Suppressor macrophage (primary cell): ENCODE results near the gene POLRMT.
"Not testable (repeated sequence)": the region's sequence is repeated elsewhere in the genome, so short reads cannot be mapped to it uniquely, and the experiment has no call there.

Source experiments
- DNase-seq, 4 experiments: peaks; one replicate each; pipeline ENCODE4 v3.0.0-alpha.2; 2020 to 2022

POLRMT gene

DNA sequence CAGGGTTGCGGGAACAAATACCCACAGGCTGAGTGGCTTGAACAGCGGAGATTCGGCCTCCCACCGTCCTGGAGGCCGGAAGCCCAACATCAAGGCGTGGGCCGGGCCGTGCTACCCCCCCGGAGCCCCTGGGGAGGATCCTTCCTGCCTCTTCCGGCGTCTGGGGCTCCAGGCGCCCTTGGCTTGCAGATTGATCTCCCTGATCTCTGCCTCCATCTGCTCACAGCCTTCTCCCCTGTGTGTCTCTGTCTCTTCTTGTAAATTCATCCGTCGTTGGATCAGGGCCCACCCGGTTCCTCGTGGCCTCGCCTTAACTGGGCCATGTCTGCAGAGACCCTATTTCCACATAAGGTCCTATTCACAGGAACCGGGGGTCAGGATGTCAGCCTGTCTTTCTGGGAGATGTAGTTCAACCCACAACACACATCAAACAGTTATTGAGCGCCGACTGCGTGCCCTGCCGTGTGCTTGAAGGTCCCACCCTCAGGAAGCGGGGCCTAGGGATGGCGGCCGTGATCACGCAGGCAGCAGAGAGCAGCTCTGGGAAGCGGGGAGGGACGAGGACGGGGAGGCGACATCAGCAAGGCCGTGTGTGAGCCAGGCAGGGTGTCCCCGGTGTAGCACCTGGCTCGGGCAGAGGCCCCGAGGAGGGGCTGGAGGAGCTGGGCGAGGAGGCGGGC lies 22.4 kb downstream of the POLRMT start:
- DNase-seq = peak in 3 of 4 experiments; percentile 29 to 59 (median 52)

DNA sequence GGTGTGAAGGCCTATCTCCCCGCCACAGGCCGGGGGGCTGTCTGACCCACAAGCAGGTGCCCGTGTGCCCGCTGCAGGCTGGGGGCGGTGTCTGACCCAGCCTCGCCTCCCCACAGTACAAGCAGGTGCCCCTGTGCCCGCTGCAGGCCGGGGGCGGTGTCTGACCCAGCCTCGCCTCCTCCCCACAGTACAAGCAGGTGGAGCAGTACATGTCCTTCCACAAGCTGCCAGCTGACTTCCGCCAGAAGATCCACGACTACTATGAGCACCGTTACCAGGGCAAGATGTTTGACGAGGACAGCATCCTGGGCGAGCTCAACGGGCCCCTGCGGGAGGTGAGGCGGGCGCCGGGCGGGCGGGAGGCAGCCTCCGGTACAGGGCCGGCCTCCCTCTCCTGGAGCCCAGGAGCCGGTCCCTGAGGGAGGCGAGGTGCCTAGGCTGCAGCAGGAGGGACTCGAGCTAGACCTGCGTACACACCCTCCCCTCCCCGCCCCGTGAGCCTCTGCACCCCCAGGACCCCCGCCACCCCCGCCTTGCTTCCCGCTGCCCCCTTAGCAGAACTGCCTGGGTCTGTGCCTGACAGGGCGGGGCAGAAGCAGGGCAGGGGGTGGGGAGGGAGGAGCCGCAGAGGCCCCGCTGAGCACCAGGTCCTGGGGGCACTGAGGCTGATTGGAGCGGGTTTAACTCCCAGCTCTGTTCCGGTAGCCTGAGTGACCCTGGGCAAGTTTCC lies 23.1 kb downstream of the POLRMT start:
- DNase-seq = no peak

DNA sequence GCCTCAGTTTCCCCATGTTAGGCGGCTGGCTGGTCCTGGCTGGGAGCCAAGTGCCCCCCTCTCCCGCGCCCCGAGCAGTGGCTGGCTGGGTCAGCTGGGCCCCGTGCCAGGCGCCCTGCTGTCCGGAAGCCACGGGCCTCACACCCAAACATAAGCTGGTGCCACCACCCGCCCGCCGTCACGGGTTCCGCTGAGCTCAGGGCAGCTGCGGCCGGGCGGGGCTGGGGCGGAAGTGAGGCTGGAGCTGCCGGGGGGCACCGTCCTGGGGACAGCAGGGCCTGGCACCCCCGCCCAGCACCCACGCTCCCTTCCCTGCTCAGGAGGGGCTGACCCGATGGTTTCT lies 24.4 kb downstream of the POLRMT start:
- DNase-seq = peak; percentile 72 to 88 (median 80)

DNA sequence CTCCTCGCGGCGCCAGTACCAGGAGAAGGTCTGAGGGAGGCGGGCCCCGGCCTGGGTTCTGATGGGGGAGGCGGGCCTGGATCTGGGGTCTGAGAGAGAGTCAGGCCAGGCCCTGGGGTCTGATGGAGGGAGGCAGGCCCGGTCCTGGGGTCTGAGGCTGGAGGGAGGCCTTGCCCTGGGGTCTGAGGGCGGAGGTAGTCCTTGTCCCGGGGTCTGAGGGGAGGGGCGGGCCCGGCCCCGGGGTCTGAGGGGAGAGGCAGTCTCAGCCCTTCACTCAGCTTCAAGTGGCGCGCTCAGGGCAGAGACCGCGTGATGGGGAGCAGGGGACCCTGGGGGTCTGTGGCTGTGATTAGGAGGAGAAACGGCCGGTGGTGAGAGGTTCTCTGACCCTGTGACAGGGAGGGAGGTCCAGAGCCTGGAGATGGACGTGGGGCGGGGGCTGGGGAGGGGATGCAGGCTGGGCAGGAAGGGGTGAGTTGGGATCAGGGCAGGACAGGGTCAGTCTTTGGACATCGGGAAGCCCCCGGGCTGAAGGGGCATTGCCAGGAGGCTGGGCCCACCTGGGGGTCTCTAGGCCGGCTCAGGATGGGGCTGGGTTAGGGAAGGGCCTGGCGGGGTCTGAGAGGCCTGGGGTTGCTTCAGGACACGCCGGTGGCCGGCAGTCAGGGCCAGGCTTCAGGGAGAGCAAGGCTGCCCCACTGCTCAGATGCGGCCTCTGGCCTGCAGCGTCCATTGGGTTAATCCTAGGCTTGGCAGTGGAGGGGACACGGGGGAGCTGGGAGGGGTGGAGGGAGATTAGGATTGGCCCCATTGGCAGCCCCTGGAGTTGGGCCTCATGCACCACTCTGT lies 25.0 kb downstream of the POLRMT start:
- no peak for DNase-seq

DNA sequence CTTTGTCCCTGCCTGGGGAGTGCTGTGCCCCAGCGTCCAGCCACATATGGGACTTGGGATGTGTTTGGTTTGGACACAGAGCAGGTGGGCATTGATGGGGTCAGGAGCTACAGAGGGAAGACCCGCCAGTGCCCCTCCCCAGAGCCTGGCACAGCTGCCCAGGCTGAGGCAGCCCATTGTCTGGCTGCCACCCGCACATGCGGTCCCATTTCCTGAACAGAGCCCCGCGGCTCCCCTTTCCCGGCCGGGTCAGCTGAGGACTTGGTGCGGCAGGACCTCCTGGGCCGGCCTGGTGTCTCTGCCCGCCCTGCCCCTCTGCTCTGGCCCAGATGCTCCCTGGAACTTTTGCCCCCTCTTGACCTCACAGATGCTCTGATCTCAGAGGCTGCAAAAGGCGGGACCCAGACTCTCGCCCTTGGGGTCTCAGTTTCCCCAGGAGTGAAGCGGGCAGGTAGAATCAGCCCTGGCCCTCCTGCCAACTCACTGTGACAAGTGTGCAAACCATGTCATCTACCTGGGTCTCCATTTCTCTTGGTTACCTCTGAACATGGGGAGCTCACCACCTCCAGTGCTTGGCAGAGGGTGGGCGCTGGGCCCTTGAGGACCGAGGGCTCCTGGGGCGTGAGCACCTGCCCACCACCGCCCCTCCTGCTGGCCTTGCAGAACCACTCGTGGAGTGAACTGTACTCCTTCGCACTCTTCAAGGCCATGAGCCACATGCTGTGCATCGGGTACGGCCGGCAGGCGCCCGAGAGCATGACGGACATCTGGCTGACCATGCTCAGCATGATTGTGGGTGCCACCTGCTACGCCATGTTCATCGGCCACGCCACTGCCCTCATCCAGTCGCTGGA lies 25.8 kb downstream of the POLRMT start:
- no peak for DNase-seq

DNA sequence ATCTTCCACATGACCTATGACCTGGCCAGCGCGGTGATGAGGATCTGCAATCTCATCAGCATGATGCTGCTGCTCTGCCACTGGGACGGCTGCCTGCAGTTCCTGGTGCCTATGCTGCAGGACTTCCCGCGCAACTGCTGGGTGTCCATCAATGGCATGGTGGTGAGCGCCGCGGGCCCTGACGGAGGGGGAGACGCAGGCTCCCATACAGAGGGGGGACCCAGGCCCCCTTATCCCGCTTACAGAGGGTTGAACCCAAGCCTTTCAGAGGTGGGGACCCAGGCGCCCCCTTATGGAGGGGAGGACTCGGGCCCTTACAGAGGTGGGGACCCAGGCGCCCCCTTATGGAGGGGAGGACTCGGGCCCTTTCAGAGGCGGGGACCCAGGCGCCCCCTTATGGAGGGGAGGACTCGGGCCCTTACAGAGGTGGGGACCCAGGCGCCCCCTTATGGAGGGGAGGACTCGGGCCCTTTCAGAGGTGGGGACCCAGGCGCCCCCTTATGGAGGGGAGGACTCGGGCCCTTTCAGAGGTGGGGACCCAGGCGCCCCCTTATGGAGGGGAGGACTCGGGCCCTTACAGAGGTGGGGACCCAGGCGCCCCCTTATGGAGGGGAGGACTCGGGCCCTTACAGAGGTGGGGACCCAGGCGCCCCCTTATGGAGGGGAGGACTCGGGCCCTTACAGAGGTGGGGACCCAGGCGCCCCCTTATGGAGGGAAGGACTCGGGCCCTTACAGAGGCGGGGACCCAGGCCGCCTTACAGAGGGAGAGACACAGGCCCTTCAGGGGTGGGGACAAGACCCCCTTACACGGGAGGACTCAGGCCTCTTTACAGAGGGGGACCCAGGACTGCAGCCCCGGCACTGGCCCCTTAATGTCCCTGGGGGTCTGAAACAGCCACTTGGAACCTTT lies 28.0 kb downstream of the POLRMT start:
- peak in 1 of 4 experiments; percentile 16 for DNase-seq

DNA sequence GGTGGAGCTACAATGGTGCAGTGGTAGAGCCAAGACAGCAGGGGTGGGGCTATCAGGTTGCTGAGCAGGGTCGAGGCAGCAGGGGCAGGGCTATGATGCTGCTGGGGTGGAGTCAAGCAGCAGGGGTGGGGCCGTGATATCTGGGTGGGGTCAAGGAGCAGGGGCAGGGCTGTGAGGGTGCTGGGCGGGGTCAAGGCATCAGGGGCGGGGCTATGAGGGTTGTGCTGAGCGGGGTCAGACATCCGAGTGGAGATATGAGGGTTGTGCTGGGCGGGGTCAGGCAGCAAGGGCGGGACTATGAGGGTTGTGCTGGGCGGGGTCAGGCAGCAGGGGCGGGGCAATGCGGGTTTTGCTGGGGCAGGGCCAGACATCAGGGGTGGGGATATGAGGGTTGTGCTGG lies 29.0 kb downstream of the POLRMT start:
- DNase-seq = peak in 2 of 4 experiments; percentile 12 to 27

DNA sequence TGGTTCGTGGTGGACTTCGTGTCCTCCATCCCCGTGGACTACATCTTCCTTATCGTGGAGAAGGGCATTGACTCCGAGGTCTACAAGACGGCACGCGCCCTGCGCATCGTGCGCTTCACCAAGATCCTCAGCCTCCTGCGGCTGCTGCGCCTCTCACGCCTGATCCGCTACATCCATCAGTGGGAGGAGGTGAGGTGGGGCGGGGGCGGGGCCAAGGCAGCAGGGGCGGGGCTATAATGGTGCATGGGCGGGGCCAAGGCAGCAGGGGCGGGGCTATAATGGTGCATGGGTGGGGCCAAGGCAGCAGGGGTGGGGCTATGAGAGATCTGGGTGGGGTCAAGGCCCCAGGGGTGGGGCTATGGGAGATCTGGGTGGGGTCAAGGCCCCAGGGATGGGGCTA lies 29.6 kb downstream of the POLRMT start:
- DNase-seq = not testable (repeated sequence)

DNA sequence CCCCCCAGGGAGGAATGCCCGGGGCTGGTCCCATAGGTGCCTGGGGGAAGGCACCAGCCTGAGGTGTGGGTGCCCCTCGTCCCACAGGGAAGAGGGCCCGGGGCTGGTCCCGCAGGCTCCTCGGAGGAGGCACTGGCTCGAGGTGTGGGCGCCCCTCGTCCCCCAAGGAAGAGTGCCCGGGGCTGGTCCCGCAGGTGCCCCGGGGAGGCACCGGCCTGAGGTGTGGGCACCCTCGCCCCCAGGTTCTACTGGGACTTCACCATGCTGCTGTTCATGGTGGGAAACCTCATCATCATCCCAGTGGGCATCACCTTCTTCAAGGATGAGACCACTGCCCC lies 30.1 kb downstream of the POLRMT start:
- not testable (repeated sequence) for DNase-seq

DNA sequence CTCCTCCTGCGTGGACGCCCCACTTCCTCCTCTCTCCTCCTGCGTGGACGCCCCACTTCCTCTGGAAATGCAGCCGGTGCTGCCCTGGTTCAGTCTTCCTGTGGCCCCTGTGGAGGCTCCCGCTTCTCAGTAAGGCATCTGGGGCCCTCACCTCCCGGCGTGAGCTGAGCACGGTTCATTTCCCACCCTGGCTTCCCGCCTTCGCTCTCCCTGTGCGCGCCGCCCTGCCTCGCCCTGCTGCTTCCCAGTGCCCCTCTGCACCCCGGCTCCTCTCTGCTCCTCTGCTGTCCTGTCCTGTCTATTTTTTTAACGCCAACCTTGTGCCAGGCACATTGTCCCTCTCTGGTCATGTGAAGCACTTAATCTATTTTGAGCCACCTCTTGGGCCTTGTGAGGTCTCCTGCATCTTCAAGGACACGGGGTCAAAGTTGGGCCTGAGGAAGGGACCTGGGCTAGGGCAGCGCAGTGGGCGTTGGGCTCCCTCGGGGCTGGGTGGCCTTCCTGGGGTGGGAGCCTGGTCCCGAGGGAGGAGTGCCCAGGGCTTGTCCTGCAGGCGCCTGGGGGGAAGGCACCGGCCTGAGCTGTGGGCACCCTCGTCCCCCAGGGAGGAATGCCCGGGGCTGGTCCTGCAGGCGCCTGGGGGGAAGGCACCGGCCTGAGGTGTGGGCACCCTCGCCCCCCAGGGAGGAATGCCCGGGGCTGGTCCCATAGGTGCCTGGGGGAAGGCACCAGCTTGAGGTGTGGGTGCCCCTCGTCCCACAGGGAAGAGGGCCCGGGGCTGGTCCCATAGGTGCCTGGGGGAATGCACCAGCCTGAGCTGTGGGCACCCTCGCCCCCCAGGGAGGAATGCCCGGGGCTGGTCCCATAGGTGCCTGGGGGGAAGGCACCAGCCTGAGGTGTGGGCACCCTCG lies 30.7 kb downstream of the POLRMT start:
- DNase-seq = no peak

DNA sequence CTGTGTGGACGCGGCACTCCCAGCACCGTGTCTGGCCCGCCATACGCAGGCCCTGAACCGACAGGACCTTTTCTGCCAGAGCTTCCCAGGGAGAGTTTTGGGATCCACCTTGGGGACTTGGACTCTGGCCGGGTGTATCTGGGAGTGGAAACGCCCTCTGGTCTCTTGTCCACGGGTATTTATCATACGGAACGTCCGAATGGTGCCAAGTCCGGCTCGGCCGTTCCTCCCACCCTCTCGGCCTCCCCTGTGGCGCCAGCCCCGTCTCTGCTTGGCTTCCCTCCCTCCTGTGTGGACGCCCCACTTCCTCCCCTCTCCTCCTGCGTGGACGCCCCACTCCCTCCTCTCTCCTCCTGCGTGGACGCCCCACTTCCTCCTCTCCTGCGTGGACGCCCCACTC lies 31.5 kb downstream of the POLRMT start:
- DNase-seq = no peak

DNA sequence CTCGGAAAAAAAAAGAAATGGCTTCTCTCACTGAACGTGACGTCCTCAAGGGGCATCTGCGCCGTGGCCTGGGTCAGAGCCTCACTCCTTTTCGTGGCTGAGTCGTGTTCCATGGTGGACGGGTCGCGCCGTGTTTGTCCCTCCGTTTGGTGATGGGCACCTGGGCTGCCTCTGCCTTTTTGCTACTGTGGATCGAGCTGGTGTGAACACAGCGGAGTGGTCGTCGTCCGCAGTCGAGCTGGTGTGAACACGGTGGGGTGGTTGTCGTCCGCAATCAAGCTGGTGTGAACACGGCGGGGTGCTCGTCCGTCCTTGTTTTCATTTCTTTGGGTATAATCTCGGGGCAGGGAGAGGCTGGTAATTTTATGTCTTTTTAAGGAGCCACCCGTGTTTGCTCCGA lies 32.0 kb downstream of the POLRMT start:
- DNase-seq = no peak

DNA sequence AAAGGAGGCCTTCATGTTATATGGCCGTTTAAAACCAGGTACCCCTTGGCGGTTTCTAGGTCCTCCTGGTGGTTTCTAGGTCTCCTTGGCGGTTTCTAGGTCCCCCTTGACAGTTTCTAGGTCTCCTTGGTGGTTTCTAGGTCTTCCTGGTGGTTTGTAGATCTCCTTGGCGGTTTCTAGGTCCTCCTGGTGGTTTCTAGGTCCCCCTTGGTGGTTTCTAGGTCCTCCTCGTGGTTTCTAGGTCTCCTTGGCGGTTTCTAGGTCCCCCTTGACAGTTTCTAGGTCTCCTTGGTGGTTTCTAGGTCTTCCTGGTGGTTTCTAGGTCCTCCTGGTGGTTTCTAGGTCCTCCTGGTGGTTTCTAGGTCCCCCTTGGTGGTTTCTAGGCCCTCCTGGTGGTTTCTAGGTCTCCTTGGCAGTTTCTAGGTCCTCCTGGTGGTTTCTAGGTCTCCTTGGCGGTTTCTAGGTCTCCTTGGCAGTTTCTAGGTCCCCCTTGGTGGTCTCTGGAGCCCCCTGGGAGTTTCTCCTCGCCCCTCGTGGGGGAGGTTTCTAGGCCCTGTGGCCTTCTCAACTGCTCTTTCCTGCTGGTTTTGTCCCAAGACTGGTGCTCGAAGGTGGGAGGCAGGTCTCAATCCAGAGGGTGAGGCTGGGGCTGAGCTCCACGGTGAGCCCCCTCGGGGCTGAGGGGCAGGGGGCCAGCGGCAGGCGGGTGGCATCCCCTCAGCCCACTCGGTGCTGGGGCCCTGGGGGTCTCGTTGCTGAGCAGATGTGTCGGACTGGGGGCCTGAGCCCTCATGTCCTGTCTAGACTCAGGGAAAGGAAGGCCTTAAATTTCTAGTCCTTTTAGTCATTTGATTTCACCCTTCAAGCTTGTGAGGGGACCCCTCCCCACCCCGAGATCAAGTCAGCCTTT lies 35.7 kb downstream of the POLRMT start:
- no peak for DNase-seq

DNA sequence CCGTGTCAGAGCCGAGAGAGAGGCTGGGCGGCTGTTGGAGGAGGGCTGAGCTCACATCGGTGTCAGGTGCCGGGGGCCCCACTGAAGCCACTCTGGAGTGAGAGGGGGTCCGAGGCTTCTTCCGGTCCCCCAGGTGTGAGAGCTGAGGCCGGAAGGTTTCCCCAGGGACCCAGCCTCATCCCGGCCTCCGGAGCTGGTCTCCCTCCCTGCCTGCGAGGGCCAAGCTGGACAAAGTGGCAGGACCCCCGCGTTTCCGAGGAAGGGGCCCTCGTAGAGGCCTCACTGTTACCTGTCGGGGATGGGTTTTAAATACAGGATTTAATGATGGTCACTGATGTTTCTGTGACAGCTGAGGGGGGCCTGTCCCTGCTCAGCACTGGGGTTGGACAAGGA lies 37.1 kb downstream of the POLRMT start:
- no peak for DNase-seq

DNA sequence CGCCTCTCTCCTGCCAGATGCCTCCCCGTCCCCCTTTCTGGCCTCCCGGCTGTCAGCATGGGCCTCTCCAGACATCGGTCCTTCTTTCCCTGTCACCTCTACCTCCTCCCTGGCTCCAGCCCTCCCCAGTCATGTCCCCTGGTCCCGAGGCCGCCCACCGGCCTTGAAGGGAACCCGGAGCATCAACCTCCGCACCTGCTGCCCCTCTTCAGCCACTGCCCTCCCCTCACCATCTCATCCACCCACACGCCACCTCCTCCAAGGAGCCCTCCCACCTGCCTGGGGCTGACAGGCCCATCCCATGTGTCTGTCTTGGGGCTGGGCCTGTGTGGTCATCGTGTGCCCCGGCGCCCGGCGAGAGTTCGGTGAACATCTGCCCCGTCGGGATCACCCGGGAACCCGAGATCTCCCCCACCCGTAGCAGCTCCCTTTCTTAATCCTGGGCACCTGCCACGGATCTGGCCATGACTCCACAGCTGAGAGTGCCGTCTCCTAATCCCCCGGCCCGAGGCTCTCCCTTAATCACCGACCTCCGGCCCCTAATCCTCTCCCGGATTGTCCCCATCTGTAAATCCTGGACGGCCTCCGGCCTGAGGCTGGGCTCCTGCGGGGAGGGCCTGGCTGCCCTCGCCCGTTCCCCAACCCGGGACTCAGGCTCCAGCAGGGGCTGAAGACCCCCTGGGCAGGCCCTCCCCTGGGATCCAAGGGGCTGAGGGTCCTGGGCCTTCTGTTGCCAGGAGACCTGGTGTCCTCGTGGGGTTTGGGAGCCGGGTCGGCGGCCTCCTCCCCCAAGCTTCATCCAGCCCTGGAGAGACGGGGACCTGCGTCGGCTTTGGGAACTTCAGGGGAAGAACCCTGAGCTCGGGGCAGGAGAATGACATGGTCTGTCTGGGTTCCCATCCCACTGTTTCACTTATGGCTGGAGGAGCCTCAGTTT lies 37.7 kb downstream of the POLRMT start:
- DNase-seq = no peak

DNA sequence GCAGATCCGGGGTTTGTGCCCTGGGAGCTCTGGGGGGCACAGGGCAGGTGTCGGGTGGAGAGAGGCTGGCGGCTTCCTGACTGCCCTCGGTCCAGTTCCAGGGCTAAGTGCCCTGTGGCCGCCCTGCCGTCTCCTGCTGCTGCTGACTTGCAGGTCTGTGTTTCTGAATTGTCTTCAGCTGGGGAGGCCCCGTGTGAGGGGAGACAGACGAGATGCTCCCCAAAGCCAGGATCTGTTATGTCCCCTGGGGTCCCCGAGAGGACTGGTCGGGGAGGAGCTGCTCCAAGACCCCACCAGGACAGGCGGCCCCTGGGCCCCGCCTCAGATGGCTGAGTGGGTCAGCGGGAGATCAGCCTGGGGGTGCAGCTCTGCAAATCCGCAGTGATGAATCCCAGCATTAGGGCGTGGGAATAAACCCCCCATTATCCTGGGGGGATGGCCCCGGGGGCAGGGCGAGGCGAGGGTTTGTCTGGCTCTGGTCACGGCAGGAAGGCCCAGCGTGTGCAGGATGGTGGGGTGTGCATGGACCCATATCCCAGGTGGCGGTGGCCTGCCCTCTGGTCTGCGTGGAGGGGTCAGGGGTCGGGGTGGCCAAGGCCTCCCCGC lies 39.0 kb downstream of the POLRMT start:
- no peak for DNase-seq

DNA sequence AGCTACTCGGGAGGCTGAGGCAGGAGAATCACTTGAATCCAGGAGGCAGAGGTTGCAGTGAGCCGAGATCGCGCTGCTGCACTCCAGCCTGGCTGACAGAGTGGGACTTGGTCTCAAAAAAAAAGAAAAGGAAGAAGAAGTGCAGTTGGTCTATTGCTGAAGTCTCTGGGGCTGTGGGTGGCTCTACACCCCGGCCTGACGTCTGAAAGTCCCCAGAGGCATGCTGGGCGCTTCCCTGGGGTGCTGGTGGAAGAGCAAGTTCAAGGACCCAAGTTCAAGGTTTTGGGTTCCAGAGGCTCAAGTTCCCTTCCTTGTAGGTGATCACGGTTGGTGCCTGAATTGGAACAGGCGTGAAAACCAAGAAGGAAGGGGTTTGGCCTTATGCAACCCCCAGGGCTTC lies 39.8 kb downstream of the POLRMT start:
- DNase-seq = peak in 2 of 4 experiments; percentile 41 to 59

DNA sequence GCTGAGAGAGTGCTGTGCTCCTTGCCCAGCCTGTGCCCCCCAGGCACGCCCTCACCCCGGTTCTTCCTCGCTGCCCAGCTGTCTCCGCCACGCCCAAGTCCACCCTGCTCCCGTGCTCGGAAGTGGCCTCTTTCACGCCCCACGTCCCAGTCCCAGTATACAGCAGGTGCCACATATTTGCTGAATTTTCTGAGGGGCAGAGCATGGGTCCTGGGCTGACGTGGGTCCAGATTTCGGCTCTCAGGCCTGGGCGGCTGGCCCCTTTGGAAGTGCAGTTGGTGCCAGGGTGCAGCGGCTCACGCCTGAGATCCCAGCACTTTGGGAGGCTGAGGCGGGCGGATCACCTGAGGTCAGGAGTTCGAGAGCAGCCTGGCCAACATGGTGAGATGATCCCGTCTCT lies 40.3 kb downstream of the POLRMT start:
- no peak for DNase-seq
